A673 (cell line): Measurements from ENCODE around the gene GGA1. TPM values are rescaled to one million over a fixed set of nuclear protein-coding genes. Genes with fewer than 3 reads are reported as not detected.

Experiments used
- BruUV-seq: library from RNA; stranded (reverse); fragments of 400-500 nt; replicated peaks from 2 replicates; lab custom pipeline; 2021; lab: Mats Ljungman, UMichigan
- CTCF ChIA-PET: fragments of 300-600 bp; sonication (Branson Sonifier 250); formaldehyde crosslinking; loops from one replicate; lab custom pipeline; 2022; ENCODE audit warnings: antibody characterized with exemption; lab: Charles Lee
- POLR2A ChIA-PET: fragments of 300-600 bp; sonication (Branson Sonifier 250); formaldehyde crosslinking; loops from one replicate; lab custom pipeline; 2022; ENCODE audit warnings: antibody characterized with exemption; ENCODE audit not compliant: low non-redundant PET; lab: Charles Lee
- DNase-seq: peaks from one replicate; pipeline ENCODE4 v3.0.0-alpha.2; 2015; ENCODE audit warnings: low spot score
- H3K27ac ChIP-seq: fragments of 200-600 bp; sonication (generic); 2 replicates; pipeline ENCODE4 v1.5.1; 2016; ENCODE audit warnings: mixed run types, low read depth, mild to moderate bottlenecking, mixed read lengths, antibody characterized with exemption, low read length; ENCODE audit not compliant: poor library complexity, severe bottlenecking
- H3K27me3 ChIP-seq: fragments of 200-600 bp; sonication (generic); replicated peaks from 2 replicates; pipeline ENCODE4 v1.6.1; 2017; ENCODE audit warnings: mixed run types, low read depth, mild to moderate bottlenecking, mixed read lengths, antibody characterized with exemption, low read length; ENCODE audit not compliant: insufficient read depth, poor library complexity
- H3K36me3 ChIP-seq: fragments of 200-600 bp; sonication (generic); 2 replicates; pipeline ENCODE4 v1.6.1; 2016; ENCODE audit warnings: mixed run types, mild to moderate bottlenecking, mixed read lengths, antibody characterized with exemption, low read length; ENCODE audit not compliant: insufficient read depth, poor library complexity, severe bottlenecking
- H3K4me1 ChIP-seq: fragments of 200-600 bp; sonication (generic); 2 replicates; pipeline ENCODE4 v1.6.1; 2017; ENCODE audit warnings: mixed run types, mild to moderate bottlenecking, mixed read lengths, antibody characterized with exemption, low read length; ENCODE audit not compliant: insufficient read depth, poor library complexity, severe bottlenecking
- H3K4me3 ChIP-seq: fragments of 200-600 bp; sonication (generic); 2 replicates; pipeline ENCODE4 v1.5.1; 2016; ENCODE audit warnings: low read depth, mixed run types, mild to moderate bottlenecking, mixed read lengths, low read length; ENCODE audit not compliant: poor library complexity, severe bottlenecking
- H3K9me3 ChIP-seq: fragments of 200-600 bp; sonication (generic); 2 replicates; pipeline ENCODE4 v1.6.1; 2016; ENCODE audit warnings: mixed run types, low read depth, mild to moderate bottlenecking, mixed read lengths, antibody characterized with exemption, low read length; ENCODE audit not compliant: poor library complexity, severe bottlenecking
- CTCF ChIP-seq: fragments of 300-800, 200-600 bp; sonication (generic); conservative IDR thresholded peaks from 2 replicates; pipeline ENCODE4 v1.5.1; 2017; ENCODE audit warnings: low read depth, mild to moderate bottlenecking, antibody characterized with exemption, low read length, moderate library complexity, mixed read lengths
- EZH2 ChIP-seq: fragments of 200-600 bp; sonication (generic); IDR thresholded peaks from 2 replicates; pipeline ENCODE4 v1.6.1; 2017; ENCODE audit warnings: borderline replicate concordance, low read depth, mild to moderate bottlenecking, mixed read lengths, antibody characterized with exemption, low read length; ENCODE audit not compliant: poor library complexity, severe bottlenecking
- intact Hi-C: fragments of 100-400 bp; cut with micrococcal nuclease; formaldehyde crosslinking; loops from one replicate; pipeline ENCODE4 v1.10.0; 2022; ENCODE audit not compliant: unreplicated experiment
- total RNA-seq: library from RNA; stranded (reverse); gene quantifications from 2 replicates; pipeline ENCODE4 v1.2.3, GENCODE V29; 2021

Gene GGA1
- total RNA-seq, 1 experiment from 2014 or later = 74.6 TPM

- no TSS peak for BruUV-seq
- Histone ChIP-seq H3K27me3 (no peaks in the 10 kb centered on the region), H3K9me3 (no peaks in the 10 kb centered on the region), H3K27ac (no peak overlapping the region), H3K36me3 (no peaks in the 10 kb centered on the region), H3K4me3 (no peak overlapping the region), H3K4me1 (peaks cover 12% of the 10 kb centered on the region)
- CTCF ChIA-PET = interaction anchor here (0.6 to 2.0 kb wide), 7 partner anchors 15 to 74 kb away, joined by 3 to 45 read pairs (median 4); partner anchors contain the start of genes GGA1 and PDXP
- no peak for DNase-seq
- intact Hi-C loops = loop anchor here (5.0 kb wide), 2 partner anchors 39 to 144 kb away; no protein-coding TSS in a partner anchor
- POLR2A ChIA-PET = no interaction called here
- TF ChIP-seq EZH2 = no peak
- TF ChIP-seq CTCF = no peak
Measured at GRCh38 chr22:37681001-37681424, 72.4 kb downstream of the GGA1 start.

GRCh38 chr22:37681556-37682049 is 73.0 kb downstream of the GGA1 start:
- BruUV-seq = no TSS peak
- Histone ChIP-seq H3K4me3 (no peak overlapping the region), H3K27ac (no peak overlapping the region), H3K4me1 (peaks cover 7% of the 10 kb centered on the region), H3K27me3 (no peaks in the 10 kb centered on the region), H3K9me3 (no peaks in the 10 kb centered on the region), H3K36me3 (no peaks in the 10 kb centered on the region)
- CTCF ChIA-PET = interaction anchor here (0.6 to 2.0 kb wide), 7 partner anchors 14 to 75 kb away, joined by 3 to 45 read pairs (median 4); partner anchors contain the start of genes GGA1 and PDXP
- POLR2A ChIA-PET = no interaction called here
- intact Hi-C loops = loop anchor here (5.0 kb wide), 2 partner anchors 39 to 144 kb away; no protein-coding TSS in a partner anchor
- no peak for TF ChIP-seq EZH2
- TF ChIP-seq CTCF = peak; percentile 92
- peak; percentile 80 for DNase-seq

Other genes with a start within 250 kb of the GGA1 start
- not detected in 2 replicates for gene ELFN2, start 181.4 kb upstream of the GGA1 start, total RNA-seq
- gene MFNG, start 122.5 kb upstream of the GGA1 start, total RNA-seq = not detected in 2 replicates
- gene CARD10, start 89.4 kb upstream of the GGA1 start, total RNA-seq = 0.26 and 1.0 TPM in 2 replicates
- 1.1 and 1.6 TPM in 2 replicates for gene CDC42EP1, start 48.4 kb upstream of the GGA1 start, total RNA-seq
- not detected in 2 replicates for gene LGALS2, start 28.7 kb upstream of the GGA1 start, total RNA-seq
- gene SH3BP1, start 30.8 kb downstream of the GGA1 start, total RNA-seq = 12.9 and 22.7 TPM in 2 replicates
- 57.3 and 63.5 TPM in 2 replicates for gene PDXP, start 49.9 kb downstream of the GGA1 start, total RNA-seq
- 269 and 322 TPM in 2 replicates for gene LGALS1, start 66.8 kb downstream of the GGA1 start, total RNA-seq
- 51.9 and 52.9 TPM in 2 replicates for gene NOL12, start 77.5 kb downstream of the GGA1 start, total RNA-seq
- gene TRIOBP, start 88.2 kb downstream of the GGA1 start, total RNA-seq = 28.7 and 35.1 TPM in 2 replicates
- 21.4 and 28.5 TPM in 2 replicates for gene GCAT, start 199.1 kb downstream of the GGA1 start, total RNA-seq
- gene GALR3, start 214.5 kb downstream of the GGA1 start, total RNA-seq = 0.26 TPM in 1 of 2 replicates, not detected in the other
- gene ANKRD54, start 235.5 kb downstream of the GGA1 start, total RNA-seq = 29.5 and 32.9 TPM in 2 replicates
- 492 and 528 TPM in 2 replicates for gene EIF3L, start 240.6 kb downstream of the GGA1 start, total RNA-seq